GM18909 (cell line): ENCODE data around the gene F8A1.
"Not testable (repeated sequence)": the region's sequence is repeated elsewhere in the genome, so short reads cannot be mapped to it uniquely, and the experiment has no call there.

Experiments
- ATAC-seq: cut with Tn5 transposase; IDR thresholded peaks from one replicate; pipeline ENCODE4 v1.9.1; 2021; ENCODE audit warnings: mild to moderate bottlenecking; ENCODE audit not compliant: unreplicated experiment, poor library complexity

The F8A1 gene

GRCh38 chrX:154886069-154886788 is at the start of gene F8A1:
Gene F8A1 (plus strand): TSS chrX:154886355. CDS start chrX:154886375, 20 bp downstream.
- peak; percentile 71 for ATAC-seq

GRCh38 chrX:154840856-154841255 is 45.3 kb upstream of the F8A1 start:
- no peak for ATAC-seq

GRCh38 chrX:154850957-154851611 is 35.1 kb upstream of the F8A1 start:
- ATAC-seq: no peak

- no peak for ATAC-seq
These were observed 30.9 kb upstream of the F8A1 start for GRCh38 chrX:154855256-154855655.

GRCh38 chrX:154868522-154868921 is 17.6 kb upstream of the F8A1 start:
- not testable (repeated sequence) for ATAC-seq

GRCh38 chrX:154873329-154873728 is 12.8 kb upstream of the F8A1 start:
- no peak for ATAC-seq

- not testable (repeated sequence) for ATAC-seq
These were observed 2.1 kb upstream of the F8A1 start for GRCh38 chrX:154884069-154884468.

- not testable (repeated sequence) for ATAC-seq
These were observed 1.1 kb upstream of the F8A1 start for GRCh38 chrX:154885057-154885456.

GRCh38 chrX:154885549-154885948 is 606 bp upstream of the F8A1 start:
- not testable (repeated sequence) for ATAC-seq

- peak; percentile 60 for ATAC-seq
These were observed 650 bp downstream of the F8A1 start for GRCh38 chrX:154886789-154887221.

GRCh38 chrX:154890990-154891639 is 5.0 kb downstream of the F8A1 start:
- ATAC-seq: no peak

- ATAC-seq: no peak
These were observed 6.1 kb downstream of the F8A1 start for GRCh38 chrX:154892296-154892695.

GRCh38 chrX:154900323-154900722 is 14.2 kb downstream of the F8A1 start:
- no peak for ATAC-seq

- no peak for ATAC-seq
These were observed 16.3 kb downstream of the F8A1 start for GRCh38 chrX:154902408-154902807.

GRCh38 chrX:154908821-154909220 is 22.7 kb downstream of the F8A1 start:
- no peak for ATAC-seq

GRCh38 chrX:154910048-154910447 is 23.9 kb downstream of the F8A1 start:
- ATAC-seq: not testable (repeated sequence)

GRCh38 chrX:154910528-154910927 is 24.4 kb downstream of the F8A1 start:
- ATAC-seq: not testable (repeated sequence)

GRCh38 chrX:154914052-154914451 is 27.9 kb downstream of the F8A1 start:
- no peak for ATAC-seq

GRCh38 chrX:154918060-154918483 is 31.9 kb downstream of the F8A1 start:
- ATAC-seq: peak; percentile 71

GRCh38 chrX:154924771-154925170 is 38.6 kb downstream of the F8A1 start:
- not testable (repeated sequence) for ATAC-seq
